ENCODE data around the gene SLC6A7. TPM values are rescaled to one million over a fixed set of nuclear protein-coding genes. Genes with fewer than 3 reads are reported as not detected.

The SLC6A7 gene
- total RNA-seq, 1 donor, result not detected

DNA sequence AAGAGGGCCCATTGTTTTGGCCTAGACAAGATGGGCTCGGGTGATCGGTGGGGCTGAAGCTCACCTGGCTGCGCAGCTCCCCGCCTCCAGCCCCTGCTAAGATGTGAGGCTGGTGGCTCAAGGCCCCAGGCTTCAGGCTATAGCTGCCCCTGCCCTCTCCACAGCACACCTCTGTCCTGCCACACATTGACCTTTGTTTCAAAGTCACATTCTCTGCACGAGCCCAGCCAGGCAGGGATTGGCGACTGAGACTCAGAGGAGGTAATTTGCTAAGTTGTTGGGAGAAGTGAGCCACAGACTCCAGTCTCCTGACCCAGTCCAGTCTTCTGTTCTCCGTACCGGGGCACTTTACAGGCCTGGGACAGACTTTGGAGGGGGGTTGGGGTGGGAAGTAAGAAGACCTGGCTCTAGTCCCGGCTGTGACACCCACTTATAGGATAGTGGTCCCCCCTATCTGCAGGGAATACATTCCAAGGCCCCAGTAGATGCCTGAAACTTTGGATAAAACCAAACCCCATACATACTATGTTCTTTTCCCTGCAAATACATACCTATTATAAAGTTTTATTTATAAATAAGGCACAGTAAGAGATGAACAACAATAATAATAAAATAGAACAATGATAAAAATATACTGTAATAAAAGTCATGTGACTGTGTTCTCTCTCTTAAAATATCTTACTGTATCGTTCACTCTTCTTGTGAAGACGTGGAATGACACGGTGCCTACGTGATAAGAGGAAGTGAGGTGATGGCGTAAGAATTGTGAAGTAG is 47.5 kb upstream of the SLC6A7 start:
- no peak overlapping the region for H2AFZ ChIP-seq (ENCODE audit: low read length)
- H3K9me3 ChIP-seq (ENCODE audit: low read depth, low read length), result no peaks in the 10 kb centered on the region
- H3K36me3 ChIP-seq (ENCODE audit: insufficient read depth, low read length), result peaks cover 14% of the 10 kb centered on the region
- H4K20me1 ChIP-seq (ENCODE audit: insufficient read depth, low read length), result peaks cover under 1% of the 10 kb centered on the region
- DNase-seq (ENCODE audit: insufficient read length, low spot score, missing footprints), result no peak
- H3K79me2 ChIP-seq (ENCODE audit: insufficient read depth, low read length), result peaks cover 78% of the 10 kb centered on the region
- H3K4me2 ChIP-seq (ENCODE audit: insufficient read depth, low read length), result peak overlapping the region; percentile 70
- no peaks in the 10 kb centered on the region for H3K27me3 ChIP-seq (ENCODE audit: insufficient read depth, low read length)
- peak overlapping the region; percentile 96 for H3K27ac ChIP-seq (ENCODE audit: low read depth, low read length)
- H3K4me1 ChIP-seq (ENCODE audit: insufficient read depth, low read length), result peaks cover 85% of the 10 kb centered on the region
- no peak overlapping the region for H3K4me3 ChIP-seq (ENCODE audit: insufficient read depth, low read length)
- TF ChIP-seq, protein P1, sequence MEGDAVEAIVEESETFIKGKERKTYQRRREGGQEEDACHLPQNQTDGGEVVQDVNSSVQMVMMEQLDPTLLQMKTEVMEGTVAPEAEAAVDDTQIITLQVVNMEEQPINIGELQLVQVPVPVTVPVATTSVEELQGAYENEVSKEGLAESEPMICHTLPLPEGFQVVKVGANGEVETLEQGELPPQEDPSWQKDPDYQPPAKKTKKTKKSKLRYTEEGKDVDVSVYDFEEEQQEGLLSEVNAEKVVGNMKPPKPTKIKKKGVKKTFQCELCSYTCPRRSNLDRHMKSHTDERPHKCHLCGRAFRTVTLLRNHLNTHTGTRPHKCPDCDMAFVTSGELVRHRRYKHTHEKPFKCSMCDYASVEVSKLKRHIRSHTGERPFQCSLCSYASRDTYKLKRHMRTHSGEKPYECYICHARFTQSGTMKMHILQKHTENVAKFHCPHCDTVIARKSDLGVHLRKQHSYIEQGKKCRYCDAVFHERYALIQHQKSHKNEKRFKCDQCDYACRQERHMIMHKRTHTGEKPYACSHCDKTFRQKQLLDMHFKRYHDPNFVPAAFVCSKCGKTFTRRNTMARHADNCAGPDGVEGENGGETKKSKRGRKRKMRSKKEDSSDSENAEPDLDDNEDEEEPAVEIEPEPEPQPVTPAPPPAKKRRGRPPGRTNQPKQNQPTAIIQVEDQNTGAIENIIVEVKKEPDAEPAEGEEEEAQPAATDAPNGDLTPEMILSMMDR (IDR thresholded peaks at IDR 0.05; ENCODE audit: extremely low read depth, low read depth, low read length), result no peak

DNA sequence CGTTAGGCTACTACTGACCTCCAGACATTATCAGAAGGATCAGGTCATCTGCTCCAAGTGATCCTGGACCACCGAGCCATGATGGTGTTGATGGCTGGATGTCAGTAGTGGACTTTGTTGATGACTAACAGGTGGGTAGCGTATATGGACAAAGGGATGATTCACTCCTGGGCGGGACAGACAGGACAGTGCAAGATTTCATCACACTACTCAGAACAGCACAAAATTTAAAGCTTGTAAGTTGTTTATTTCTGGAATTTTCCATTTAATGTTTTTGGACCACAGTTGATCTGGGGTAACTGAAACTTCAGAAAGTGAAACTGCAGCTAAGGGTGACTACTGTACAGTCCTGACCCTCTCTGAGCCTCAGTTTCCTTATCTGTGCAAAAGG is 46.9 kb upstream of the SLC6A7 start:
- Histone ChIP-seq H3K4me2 (ENCODE audit: insufficient read depth, low read length) (peak overlapping the region; percentile 70), H2AFZ (ENCODE audit: low read length) (no peak overlapping the region), H3K4me1 (ENCODE audit: insufficient read depth, low read length) (peaks cover 85% of the 10 kb centered on the region), H3K27ac (ENCODE audit: low read depth, low read length) (peak overlapping the region; percentile 96), H3K27me3 (ENCODE audit: insufficient read depth, low read length) (no peaks in the 10 kb centered on the region), H3K9me3 (ENCODE audit: low read depth, low read length) (no peaks in the 10 kb centered on the region), H3K4me3 (ENCODE audit: insufficient read depth, low read length) (peak overlapping the region; percentile 32), H3K79me2 (ENCODE audit: insufficient read depth, low read length) (peaks cover 78% of the 10 kb centered on the region), H3K36me3 (ENCODE audit: insufficient read depth, low read length) (peaks cover 15% of the 10 kb centered on the region), H4K20me1 (ENCODE audit: insufficient read depth, low read length) (peaks cover 4% of the 10 kb centered on the region)
- TF ChIP-seq, protein P1 (IDR thresholded peaks at IDR 0.05; ENCODE audit: extremely low read depth, low read depth, low read length), result no peak
- DNase-seq (ENCODE audit: insufficient read length, low spot score, missing footprints), result no peak

DNA sequence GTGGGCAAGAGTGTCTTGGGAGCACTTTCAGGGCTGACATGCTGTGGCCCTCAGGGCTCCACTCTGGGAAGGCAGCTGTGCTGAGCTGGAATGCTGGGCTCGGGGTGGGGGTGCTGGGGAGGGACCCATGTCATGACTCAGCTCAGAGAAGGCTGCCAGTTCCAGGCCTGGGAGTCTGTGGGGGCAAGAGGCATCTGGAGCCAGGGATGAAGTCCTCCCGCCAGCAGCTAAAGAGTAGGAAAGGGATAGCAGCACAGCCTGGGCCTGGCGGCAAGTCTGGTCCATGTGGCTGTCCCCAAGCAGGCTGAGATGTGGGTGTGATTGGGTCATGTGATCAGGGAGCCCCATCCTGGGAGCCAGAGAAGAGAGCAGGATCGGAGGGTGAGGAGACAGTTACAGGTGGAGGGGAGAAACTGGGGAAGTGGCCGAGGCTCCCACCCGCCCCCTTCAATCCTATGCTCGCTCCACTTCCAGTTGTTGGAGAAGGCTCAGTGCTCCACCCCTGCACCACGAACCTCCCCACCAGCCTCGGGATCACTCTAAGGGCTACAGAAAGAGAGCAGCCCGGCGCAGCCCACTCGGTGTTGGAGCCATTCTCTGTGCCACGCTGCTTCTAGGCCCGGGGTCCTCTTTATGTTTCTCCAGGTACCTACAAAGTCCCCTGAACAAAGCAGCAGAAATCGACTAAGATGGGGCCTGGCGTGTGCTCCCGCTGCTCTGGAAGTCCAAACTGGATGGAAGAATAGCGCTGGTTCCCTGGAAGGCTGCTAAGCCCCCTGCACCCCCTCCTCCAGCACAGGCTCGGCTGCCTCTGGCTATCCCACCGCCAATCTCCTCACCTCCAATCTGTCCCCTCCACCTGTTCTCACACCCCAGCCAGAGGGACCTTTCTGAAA is 46.3 kb upstream of the SLC6A7 start:
- peaks cover 21% of the 10 kb centered on the region for H3K36me3 ChIP-seq (ENCODE audit: insufficient read depth, low read length)
- H3K27ac ChIP-seq (ENCODE audit: low read depth, low read length), result peak overlapping the region; percentile 96
- peaks cover 78% of the 10 kb centered on the region for H3K79me2 ChIP-seq (ENCODE audit: insufficient read depth, low read length)
- TF ChIP-seq, protein P1 (IDR thresholded peaks at IDR 0.05; ENCODE audit: extremely low read depth, low read depth, low read length), result no peak
- no peaks in the 10 kb centered on the region for H3K9me3 ChIP-seq (ENCODE audit: low read depth, low read length)
- no peak overlapping the region for H2AFZ ChIP-seq (ENCODE audit: low read length)
- peak overlapping the region; percentile 42 for H3K4me3 ChIP-seq (ENCODE audit: insufficient read depth, low read length)
- peak overlapping the region; percentile 70 for H3K4me2 ChIP-seq (ENCODE audit: insufficient read depth, low read length)
- no peaks in the 10 kb centered on the region for H3K27me3 ChIP-seq (ENCODE audit: insufficient read depth, low read length)
- H3K4me1 ChIP-seq (ENCODE audit: insufficient read depth, low read length), result peaks cover 85% of the 10 kb centered on the region
- peak; percentile 93 for DNase-seq (ENCODE audit: insufficient read length, low spot score, missing footprints)
- peaks cover 4% of the 10 kb centered on the region for H4K20me1 ChIP-seq (ENCODE audit: insufficient read depth, low read length)
